H1 (cell line): Measurements from ENCODE around the gene ZMIZ1. TPM values are rescaled to one million over a fixed set of nuclear protein-coding genes. Genes with fewer than 3 reads are reported as not detected.

Source experiments
- CHD7 ChIP-seq: fragments of 300-600 bp; sonication (generic); IDR thresholded peaks from 2 replicates; pipeline ENCODE4 v1.7.1; 2012; ENCODE audit warnings: low read length, moderate library complexity, mild to moderate bottlenecking, inconsistent platforms; ENCODE audit not compliant: insufficient replicate concordance
- KDM4A ChIP-seq: IDR thresholded peaks from one replicate; pipeline ENCODE4 v1.7.1; 2012; ENCODE audit warnings: low read depth, mild to moderate bottlenecking, moderate library complexity, low read length, inconsistent platforms; ENCODE audit not compliant: severe bottlenecking
- RXRA ChIP-seq: IDR thresholded peaks from 2 replicates; pipeline ENCODE4 v1.6.1; 2011; ENCODE audit warnings: low read depth, mild to moderate bottlenecking, low read length, moderate library complexity; ENCODE audit not compliant: insufficient read depth
- ZNF274 ChIP-seq: IDR thresholded peaks from 2 replicates; pipeline ENCODE4 v1.7.0; 2012; ENCODE audit warnings: low read length, borderline replicate concordance; ENCODE audit errors: extremely low read depth
- polyA plus RNA-seq, 7 experiments: library from polyadenylated mRNA; depleted of rRNA in 3 of 7; stranded (reverse) in 5 of 7; unstranded in 2 of 7; fragments of >200 nt in 5 of 7; fragments of 200-250 nt in 2 of 7; gene quantifications; 1 replicate in 5 of 7; 2 replicates in 1 of 7; 4 replicates in 1 of 7; pipeline versions ENCODE4 v1.2.1 to v1.2.3, GENCODE V29; 2011 to 2013; ENCODE audit warnings: missing spikeins in 2 of 7, mixed read lengths in 2 of 7
- total RNA-seq: library from RNA; stranded (reverse); fragmentation: NEBNext Ultra II Directional; extraction: Animal tissue kit (Norgen Biotek cat#: 25700); gene quantifications from 2 replicates; pipeline ENCODE4 v1.2.1, GENCODE V29; 2021

Gene ZMIZ1
- total and polyA plus RNA-seq, 2 of the 8 experiments (the other 6 are each of a cell fraction or from before 2014, with no cell fraction given): 8.1 to 28.0 TPM

- no peak for TF ChIP-seq RXRA
- TF ChIP-seq ZNF274: no peak
- no peak for TF ChIP-seq CHD7
- no peak for TF ChIP-seq KDM4A
Measured at GRCh38 chr10:79023240-79024162, 45.3 kb upstream of the ZMIZ1 start (continued).
